Progenitor cell of endocrine pancreas (in vitro differentiated cells): ENCODE data around the gene CYP1A2. TPM values are rescaled to one million over a fixed set of nuclear protein-coding genes. Genes with fewer than 3 reads are reported as not detected.

ENCODE experiments used
- DNase-seq: peaks from one replicate; pipeline ENCODE4 v3.0.0; 2021; ENCODE audit warnings: low spot score; ENCODE audit not compliant: unreplicated experiment
- H3K27ac Mint-ChIP-seq: 2 replicates; pipeline ENCODE4 v1.8.0; 2021; ENCODE audit warnings: mild to moderate bottlenecking, moderate library complexity, mixed read lengths
- H3K27me3 Mint-ChIP-seq: 2 replicates; pipeline ENCODE4 v1.8.0; 2021; ENCODE audit warnings: mixed read lengths
- H3K36me3 Mint-ChIP-seq: 2 replicates; pipeline ENCODE4 v1.8.0; 2022; ENCODE audit warnings: mixed read lengths; ENCODE audit not compliant: insufficient read depth
- H3K4me1 Mint-ChIP-seq: 2 replicates; pipeline ENCODE4 v1.8.0; 2021; ENCODE audit warnings: low read depth, mixed read lengths
- H3K4me3 Mint-ChIP-seq: 2 replicates; pipeline ENCODE4 v1.8.0; 2021; ENCODE audit warnings: low read depth, mild to moderate bottlenecking, moderate library complexity, mixed read lengths
- H3K9me3 Mint-ChIP-seq: 2 replicates; pipeline ENCODE4 v1.8.0; 2021; ENCODE audit warnings: low read depth, mixed read lengths
- CTCF ChIP-seq: fragments of 200-600 bp; sonication (generic); IDR thresholded peaks from one replicate; pipeline ENCODE4 v1.5.0; 2021; ENCODE audit warnings: antibody characterized with exemption, mild to moderate bottlenecking; ENCODE audit not compliant: unreplicated experiment
- long read RNA-seq: library from polyadenylated mRNA; unstranded; transcript quantifications from one replicate; pipeline ENCODE4 v2.0.0, GENCODE V29; 2020
- total RNA-seq: library from RNA; stranded (reverse); gene quantifications from 2 replicates; pipeline ENCODE4 v1.2.1, GENCODE V29; 2021

The CYP1A2 gene
- not detected in 2 replicates for total RNA-seq
- long read RNA-seq = 0 reads

GRCh38 chr15:74748322-74748946, at the start of gene CYP1A2:
TSS of gene CYP1A2 (plus strand) at chr15:74748845. CDS start at chr15:74749739, 894 bp downstream.
- DNase-seq = no peak
- Mint-ChIP-seq H3K4me3 (no peak within 1 kb of the TSS), H3K36me3 (no peaks in the 10 kb centered on the region), H3K4me1 (no peaks in the 10 kb centered on the region), H3K27me3 (peaks cover 10% of the 10 kb centered on the region), H3K9me3 (no peaks in the 10 kb centered on the region), H3K27ac (no peak within 1 kb of the TSS)
- no peak for TF ChIP-seq CTCF

- Mint-ChIP-seq H3K4me1 (no peaks in the 10 kb centered on the region), H3K27me3 (peaks cover 50% of the 10 kb centered on the region), H3K9me3 (no peaks in the 10 kb centered on the region), H3K4me3 (no peak overlapping the region), H3K27ac (no peak overlapping the region), H3K36me3 (no peaks in the 10 kb centered on the region)
- DNase-seq = no peak
- no peak for TF ChIP-seq CTCF
Measured at GRCh38 chr15:74709011-74709410, 39.6 kb upstream of the CYP1A2 start.

- no peak for DNase-seq
- no peak overlapping the region for H3K4me3 Mint-ChIP-seq
- no peak overlapping the region for H3K27ac Mint-ChIP-seq
- H3K36me3 Mint-ChIP-seq = no peaks in the 10 kb centered on the region
- H3K9me3 Mint-ChIP-seq = no peaks in the 10 kb centered on the region
- H3K4me1 Mint-ChIP-seq = no peaks in the 10 kb centered on the region
- no peak for TF ChIP-seq CTCF
- peaks cover 48% of the 10 kb centered on the region for H3K27me3 Mint-ChIP-seq
Measured at GRCh38 chr15:74709892-74710291, 38.8 kb upstream of the CYP1A2 start.

GRCh38 chr15:74710319-74711094, 38.1 kb upstream of the CYP1A2 start:
- Mint-ChIP-seq H3K27me3 (peaks cover 43% of the 10 kb centered on the region), H3K27ac (no peak overlapping the region), H3K9me3 (no peaks in the 10 kb centered on the region), H3K36me3 (no peaks in the 10 kb centered on the region), H3K4me3 (no peak overlapping the region), H3K4me1 (no peaks in the 10 kb centered on the region)
- no peak for TF ChIP-seq CTCF
- DNase-seq = no peak

GRCh38 chr15:74712311-74712710, 36.3 kb upstream of the CYP1A2 start:
- TF ChIP-seq CTCF = no peak
- no peaks in the 10 kb centered on the region for H3K36me3 Mint-ChIP-seq
- no peaks in the 10 kb centered on the region for H3K9me3 Mint-ChIP-seq
- DNase-seq = no peak
- H3K4me3 Mint-ChIP-seq = no peak overlapping the region
- H3K27me3 Mint-ChIP-seq = peaks cover 31% of the 10 kb centered on the region
- H3K27ac Mint-ChIP-seq = no peak overlapping the region
- H3K4me1 Mint-ChIP-seq = no peaks in the 10 kb centered on the region
